ENCODE results near the gene ITM2C. TPM values are rescaled to one million over a fixed set of nuclear protein-coding genes. Genes with fewer than 3 reads are reported as not detected.

ITM2C gene
- total and polyA plus RNA-seq, 2 of the 8 experiments (the other 6 are each of a cell fraction or from before 2014, with no cell fraction given): 362 to 742 TPM

- TF ChIP-seq HDAC6 (IDR thresholded peaks at IDR 0.05; ENCODE audit: low read depth, low read length) (no peak), CTBP2 (IDR thresholded peaks at IDR 0.05; ENCODE audit: borderline replicate concordance, insufficient read depth, insufficient read length, low read length) (no peak), SUZ12 (IDR thresholded peaks at IDR 0.05; ENCODE audit: low read length) (no peak), MAFK (IDR thresholded peaks at IDR 0.05; ENCODE audit: low read depth, low read length) (no peak), SAP30 (IDR thresholded peaks at IDR 0.05; ENCODE audit: insufficient read depth, insufficient replicate concordance, low read length) (no peak), POU5F1 (IDR thresholded peaks at IDR 0.05; ENCODE audit: low read depth, low read length) (no peak), SP2 (IDR thresholded peaks at IDR 0.05; ENCODE audit: low read length) (no peak), YY1 (IDR thresholded peaks at IDR 0.05; ENCODE audit: low read depth, low read length) (no peak)
Observed at GRCh38 chr2:230919240-230919639, 54.5 kb downstream of the ITM2C start (continued).
